ENCODE results near the gene CMPK1. TPM values are rescaled to one million over a fixed set of nuclear protein-coding genes. Genes with fewer than 3 reads are reported as not detected.

The CMPK1 gene
- total RNA-seq, 1 donor from 2014 or later = 53.4 TPM

DNA sequence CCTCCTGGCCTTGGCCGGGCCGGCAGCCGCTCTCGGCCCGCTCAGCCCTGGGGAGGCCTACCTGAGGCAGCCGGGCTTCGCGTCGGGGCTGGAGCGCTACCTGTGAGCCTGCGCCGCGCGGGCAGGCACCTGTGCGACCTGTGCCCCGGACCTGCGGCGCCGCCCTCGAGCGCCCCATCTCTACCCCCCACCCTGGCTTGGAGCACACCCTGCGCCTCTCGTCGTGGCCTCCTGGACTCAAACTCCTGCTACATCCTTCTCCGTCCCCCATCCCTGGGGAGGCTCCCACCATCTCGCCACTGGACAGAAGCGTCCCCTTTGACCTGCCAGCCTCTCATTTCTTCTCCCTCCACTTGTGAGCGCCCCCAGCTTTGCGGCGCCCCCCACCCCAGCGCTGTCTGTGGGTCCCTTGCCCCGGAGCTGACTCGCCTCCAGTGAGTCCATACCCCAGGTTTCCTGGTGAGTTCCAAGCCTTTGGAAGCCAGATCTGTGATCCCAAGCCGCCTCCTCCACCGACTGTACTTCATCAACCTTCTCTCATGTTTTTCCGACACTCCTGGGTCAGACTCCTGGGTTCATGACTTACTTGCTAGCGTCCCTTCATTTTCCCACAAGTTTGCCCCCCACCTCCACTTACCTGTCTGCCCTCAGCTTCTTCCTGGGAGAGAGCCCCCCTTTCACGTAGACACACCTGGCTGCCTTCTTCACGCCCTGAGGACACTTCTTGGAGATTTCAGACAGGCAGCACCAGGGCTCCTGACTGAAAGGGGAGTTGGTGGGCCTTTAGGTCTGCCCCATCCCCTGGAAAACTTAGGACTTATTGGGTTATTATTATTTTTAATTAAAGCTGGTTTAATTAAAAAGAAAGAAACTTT lies 83.8 kb downstream of the CMPK1 start:
- Mint-ChIP-seq H3K4me1 (ENCODE audit: unreplicated experiment) (peaks cover 5% of the 10 kb centered on the region), H3K9me3 (ENCODE audit: unreplicated experiment) (no peaks in the 10 kb centered on the region), H3K4me3 (ENCODE audit: unreplicated experiment) (no peak overlapping the region), H3K36me3 (ENCODE audit: low read depth, unreplicated experiment) (peaks cover 7% of the 10 kb centered on the region), H3K27me3 (ENCODE audit: unreplicated experiment) (peaks cover 33% of the 10 kb centered on the region), H3K27ac (ENCODE audit: unreplicated experiment) (no peak overlapping the region)
- TF ChIP-seq, protein P1, sequence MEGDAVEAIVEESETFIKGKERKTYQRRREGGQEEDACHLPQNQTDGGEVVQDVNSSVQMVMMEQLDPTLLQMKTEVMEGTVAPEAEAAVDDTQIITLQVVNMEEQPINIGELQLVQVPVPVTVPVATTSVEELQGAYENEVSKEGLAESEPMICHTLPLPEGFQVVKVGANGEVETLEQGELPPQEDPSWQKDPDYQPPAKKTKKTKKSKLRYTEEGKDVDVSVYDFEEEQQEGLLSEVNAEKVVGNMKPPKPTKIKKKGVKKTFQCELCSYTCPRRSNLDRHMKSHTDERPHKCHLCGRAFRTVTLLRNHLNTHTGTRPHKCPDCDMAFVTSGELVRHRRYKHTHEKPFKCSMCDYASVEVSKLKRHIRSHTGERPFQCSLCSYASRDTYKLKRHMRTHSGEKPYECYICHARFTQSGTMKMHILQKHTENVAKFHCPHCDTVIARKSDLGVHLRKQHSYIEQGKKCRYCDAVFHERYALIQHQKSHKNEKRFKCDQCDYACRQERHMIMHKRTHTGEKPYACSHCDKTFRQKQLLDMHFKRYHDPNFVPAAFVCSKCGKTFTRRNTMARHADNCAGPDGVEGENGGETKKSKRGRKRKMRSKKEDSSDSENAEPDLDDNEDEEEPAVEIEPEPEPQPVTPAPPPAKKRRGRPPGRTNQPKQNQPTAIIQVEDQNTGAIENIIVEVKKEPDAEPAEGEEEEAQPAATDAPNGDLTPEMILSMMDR (IDR thresholded peaks at IDR 0.05; ENCODE audit: unreplicated experiment) = no peak
- DNase-seq (ENCODE audit: low spot score) = no peak

DNA sequence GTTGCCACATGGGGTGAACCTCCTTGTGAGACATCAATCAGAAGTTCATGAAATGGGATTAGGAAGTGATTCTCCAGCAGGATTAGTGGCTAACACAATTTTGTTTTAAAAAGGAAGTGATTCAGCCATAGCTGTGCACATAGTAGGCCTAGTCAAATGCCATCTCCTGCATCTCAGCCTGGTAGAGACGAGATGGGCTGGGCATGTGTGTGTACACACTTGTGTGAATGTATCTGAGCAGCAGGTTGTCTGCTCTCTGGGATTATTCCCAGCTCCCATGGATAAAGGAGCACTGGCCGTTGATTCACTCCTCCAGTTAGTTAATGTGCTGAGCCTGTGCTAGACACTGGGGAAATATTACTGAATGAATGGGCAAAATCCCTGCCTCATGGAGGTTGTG lies 84.5 kb downstream of the CMPK1 start:
- peaks cover 7% of the 10 kb centered on the region for H3K36me3 Mint-ChIP-seq (ENCODE audit: low read depth, unreplicated experiment)
- H3K27me3 Mint-ChIP-seq (ENCODE audit: unreplicated experiment) = peaks cover 33% of the 10 kb centered on the region
- no peaks in the 10 kb centered on the region for H3K9me3 Mint-ChIP-seq (ENCODE audit: unreplicated experiment)
- peaks cover 5% of the 10 kb centered on the region for H3K4me1 Mint-ChIP-seq (ENCODE audit: unreplicated experiment)
- H3K27ac Mint-ChIP-seq (ENCODE audit: unreplicated experiment) = no peak overlapping the region
- DNase-seq (ENCODE audit: low spot score) = no peak
- no peak overlapping the region for H3K4me3 Mint-ChIP-seq (ENCODE audit: unreplicated experiment)
- TF ChIP-seq, protein P1 (IDR thresholded peaks at IDR 0.05; ENCODE audit: unreplicated experiment) = no peak

DNA sequence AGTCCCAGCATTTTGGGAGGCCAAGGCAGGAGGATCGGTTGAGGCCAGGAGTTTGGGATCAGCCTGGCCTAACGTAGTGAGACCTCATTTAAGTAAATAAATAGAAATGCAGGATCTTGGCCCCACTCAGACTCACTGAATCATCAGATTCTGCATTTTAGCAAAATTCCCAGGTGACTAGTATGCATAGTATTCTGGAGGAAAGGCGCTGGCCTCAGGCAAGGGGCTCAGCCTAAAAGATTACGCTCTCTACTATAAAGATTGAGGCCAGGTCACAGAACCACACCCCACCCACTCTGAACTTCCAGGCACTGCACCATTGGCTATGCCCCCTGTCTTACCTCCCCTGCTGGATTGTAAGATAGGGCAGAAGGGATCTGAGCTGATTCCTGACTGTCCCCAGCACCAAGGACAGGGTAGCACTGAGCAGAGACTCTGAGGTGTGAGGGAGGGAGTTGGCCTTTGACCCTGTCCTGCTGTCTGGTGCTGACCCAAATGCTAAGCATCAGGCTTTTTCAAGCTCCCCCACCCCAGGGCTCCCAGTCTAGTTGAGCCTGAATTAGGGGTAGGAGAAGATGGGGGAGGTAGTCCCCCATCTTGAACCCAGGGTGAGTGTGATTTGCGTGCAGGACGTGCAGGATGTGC lies 85.2 kb downstream of the CMPK1 start:
- Mint-ChIP-seq H3K27ac (ENCODE audit: unreplicated experiment) (no peak overlapping the region), H3K27me3 (ENCODE audit: unreplicated experiment) (peaks cover 30% of the 10 kb centered on the region), H3K9me3 (ENCODE audit: unreplicated experiment) (no peaks in the 10 kb centered on the region), H3K4me3 (ENCODE audit: unreplicated experiment) (no peak overlapping the region), H3K4me1 (ENCODE audit: unreplicated experiment) (peaks cover 5% of the 10 kb centered on the region), H3K36me3 (ENCODE audit: low read depth, unreplicated experiment) (peaks cover 7% of the 10 kb centered on the region)
- TF ChIP-seq, protein P1 (IDR thresholded peaks at IDR 0.05; ENCODE audit: unreplicated experiment) = no peak
- no peak for DNase-seq (ENCODE audit: low spot score)

DNA sequence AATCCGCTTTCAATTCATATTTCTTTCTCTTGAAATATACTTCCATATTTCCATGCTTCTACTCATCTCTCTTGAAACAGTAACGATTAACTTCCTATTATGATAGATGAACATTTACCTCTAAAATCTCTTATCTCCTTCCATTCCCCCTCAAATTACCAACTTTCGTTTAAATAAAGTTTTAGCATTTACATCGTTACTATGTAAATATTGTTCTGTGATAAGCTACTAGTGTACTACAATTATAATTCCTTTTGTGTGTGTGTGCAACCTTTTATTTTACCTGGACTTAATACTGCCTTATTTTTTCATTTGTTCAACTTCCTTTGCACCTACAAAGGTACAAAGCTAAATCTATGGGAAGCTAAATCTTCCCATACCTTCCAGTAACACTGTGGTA lies 87.0 kb downstream of the CMPK1 start:
- no peak overlapping the region for H3K4me3 Mint-ChIP-seq (ENCODE audit: unreplicated experiment)
- no peak overlapping the region for H3K27ac Mint-ChIP-seq (ENCODE audit: unreplicated experiment)
- no peak for DNase-seq (ENCODE audit: low spot score)
- peaks cover 19% of the 10 kb centered on the region for H3K4me1 Mint-ChIP-seq (ENCODE audit: unreplicated experiment)
- no peaks in the 10 kb centered on the region for H3K9me3 Mint-ChIP-seq (ENCODE audit: unreplicated experiment)
- TF ChIP-seq, protein P1 (IDR thresholded peaks at IDR 0.05; ENCODE audit: unreplicated experiment) = no peak
- H3K36me3 Mint-ChIP-seq (ENCODE audit: low read depth, unreplicated experiment) = peaks cover 7% of the 10 kb centered on the region
- H3K27me3 Mint-ChIP-seq (ENCODE audit: unreplicated experiment) = peaks cover 24% of the 10 kb centered on the region

DNA sequence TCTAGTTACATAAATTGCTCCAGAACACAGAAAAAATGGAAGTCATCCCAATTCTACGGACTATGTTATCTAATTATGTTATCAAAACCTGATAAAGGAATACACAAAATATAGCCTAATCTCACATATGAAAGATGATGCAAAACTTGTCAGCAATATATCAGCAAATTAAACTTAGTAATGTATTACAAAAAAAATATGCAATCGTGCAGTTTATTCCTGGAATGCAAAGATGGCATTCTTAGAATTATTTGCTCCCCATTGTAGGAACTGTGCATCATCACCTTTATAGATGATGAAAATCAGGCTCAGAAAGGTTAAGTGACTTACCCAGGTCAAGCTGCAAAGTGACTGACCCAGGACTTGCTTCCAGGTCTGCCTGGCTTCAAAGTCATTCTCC lies 90.3 kb downstream of the CMPK1 start:
- no peak overlapping the region for H3K4me3 Mint-ChIP-seq (ENCODE audit: unreplicated experiment)
- no peak overlapping the region for H3K27ac Mint-ChIP-seq (ENCODE audit: unreplicated experiment)
- no peak for DNase-seq (ENCODE audit: low spot score)
- TF ChIP-seq, protein P1 (IDR thresholded peaks at IDR 0.05; ENCODE audit: unreplicated experiment) = no peak
- no peaks in the 10 kb centered on the region for H3K9me3 Mint-ChIP-seq (ENCODE audit: unreplicated experiment)
- peaks cover 14% of the 10 kb centered on the region for H3K4me1 Mint-ChIP-seq (ENCODE audit: unreplicated experiment)
- no peaks in the 10 kb centered on the region for H3K36me3 Mint-ChIP-seq (ENCODE audit: low read depth, unreplicated experiment)
- peaks cover 3% of the 10 kb centered on the region for H3K27me3 Mint-ChIP-seq (ENCODE audit: unreplicated experiment)
